DOHH2 (cell line): ENCODE data around the gene BTBD3.

Experiments used
- EZH2phosphoT487 ChIP-seq: fragments of 200-600 bp; sonication (generic); IDR thresholded peaks from 2 replicates; pipeline ENCODE4 v1.6.1; 2017; ENCODE audit warnings: borderline replicate concordance, mild to moderate bottlenecking, antibody characterized with exemption, low read length, moderate library complexity, mixed read lengths
- TF ChIP-seq, protein P1 (sequence below): fragments of 200-600 bp; sonication (generic); IDR thresholded peaks from one replicate; pipeline ENCODE4 v1.5.1; 2014; ENCODE audit warnings: antibody characterized with exemption, mild to moderate bottlenecking, low read depth, low read length; ENCODE audit not compliant: poor library complexity, severe bottlenecking

- TF ChIP-seq, protein P1, sequence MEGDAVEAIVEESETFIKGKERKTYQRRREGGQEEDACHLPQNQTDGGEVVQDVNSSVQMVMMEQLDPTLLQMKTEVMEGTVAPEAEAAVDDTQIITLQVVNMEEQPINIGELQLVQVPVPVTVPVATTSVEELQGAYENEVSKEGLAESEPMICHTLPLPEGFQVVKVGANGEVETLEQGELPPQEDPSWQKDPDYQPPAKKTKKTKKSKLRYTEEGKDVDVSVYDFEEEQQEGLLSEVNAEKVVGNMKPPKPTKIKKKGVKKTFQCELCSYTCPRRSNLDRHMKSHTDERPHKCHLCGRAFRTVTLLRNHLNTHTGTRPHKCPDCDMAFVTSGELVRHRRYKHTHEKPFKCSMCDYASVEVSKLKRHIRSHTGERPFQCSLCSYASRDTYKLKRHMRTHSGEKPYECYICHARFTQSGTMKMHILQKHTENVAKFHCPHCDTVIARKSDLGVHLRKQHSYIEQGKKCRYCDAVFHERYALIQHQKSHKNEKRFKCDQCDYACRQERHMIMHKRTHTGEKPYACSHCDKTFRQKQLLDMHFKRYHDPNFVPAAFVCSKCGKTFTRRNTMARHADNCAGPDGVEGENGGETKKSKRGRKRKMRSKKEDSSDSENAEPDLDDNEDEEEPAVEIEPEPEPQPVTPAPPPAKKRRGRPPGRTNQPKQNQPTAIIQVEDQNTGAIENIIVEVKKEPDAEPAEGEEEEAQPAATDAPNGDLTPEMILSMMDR = no peak
- TF ChIP-seq EZH2phosphoT487 = no peak
Observed at GRCh38 chr20:11919581-11919980, 1.9 kb downstream of the BTBD3 start.
